Upper lobe of left lung (tissue), 6 donors: ENCODE measurements around the gene CTAGE1. TPM values are rescaled to one million over a fixed set of nuclear protein-coding genes. Genes with fewer than 3 reads are reported as not detected.
"Not testable (repeated sequence)": the region's sequence is repeated elsewhere in the genome, so short reads cannot be mapped to it uniquely, and the experiment has no call there.

Source experiments
- ATAC-seq, 2 donors: fragments of 200-7000 bp; cut with Tn5 transposase; one replicate each; pipeline ENCODE4 v1.9.1; 2022; ENCODE audit warnings: mild to moderate bottlenecking in 2 of 2, moderate library complexity in 2 of 2; ENCODE audit not compliant: low FRiP score in 2 of 2
- DNase-seq, 2 donors: peaks; one replicate each; pipeline ENCODE4 v3.0.0-alpha.2; 2019 to 2020
- H3K27ac ChIP-seq, 4 donors: fragments of 200-600 bp; sonication (generic); one replicate each; pipeline ENCODE4 v1.5.1; 2016 to 2019
- H3K27me3 ChIP-seq, 4 donors: fragments of 200-600 bp; sonication (generic); one replicate each; pipeline ENCODE4 v1.5.1; 2017 to 2019
- H3K36me3 ChIP-seq, 4 donors: fragments of 200-600 bp; sonication (generic); one replicate each; pipeline ENCODE4 v1.5.1; 2016 to 2019
- H3K4me1 ChIP-seq, 4 donors: fragments of 200-600 bp; sonication (generic); one replicate each; pipeline ENCODE4 v1.5.1; 2018 to 2019
- H3K4me3 ChIP-seq, 4 donors: fragments of 200-600 bp; sonication (generic); one replicate each; pipeline ENCODE4 v1.5.1; 2017 to 2019; ENCODE audit warnings: mild to moderate bottlenecking in 2 of 4, moderate library complexity in 1 of 4
- H3K9me3 ChIP-seq, 4 donors: fragments of 200-600 bp; sonication (generic); one replicate each; pipeline ENCODE4 v1.5.1; 2018 to 2019
- EP300 ChIP-seq, 4 donors: sonication (generic); formaldehyde crosslinking; IDR thresholded peaks; one replicate each; pipeline ENCODE4 v1.5.1; 2017; ENCODE audit warnings: antibody characterized with exemption in 4 of 4, control low read depth in 2 of 4
- POLR2A ChIP-seq, 4 donors: fragments of 450-650 bp; IDR thresholded peaks; one replicate each; pipeline ENCODE4 v1.5.1; 2016 to 2017; ENCODE audit warnings: antibody characterized with exemption in 4 of 4, mild to moderate bottlenecking in 2 of 4
- POLR2AphosphoS5 ChIP-seq, 2 donors: sonication (generic); formaldehyde crosslinking; IDR thresholded peaks; one replicate each; pipeline ENCODE4 v1.5.1; 2017; ENCODE audit warnings: antibody characterized with exemption in 2 of 2
- WGBS, 2 donors: methylation state at CpG; one replicate each; pipeline ENCODE4 v1.1.5; 2017 to 2018; 5-methylcytosine and 5-hydroxymethylcytosine counted together
- total RNA-seq, 6 donors: library from RNA; depleted of rRNA in 4 of 6; stranded (reverse); fragments of >200 nt in 4 of 6; gene quantifications; one replicate each; pipeline versions ENCODE4 v1.1.0 to v1.2.1, GENCODE V29; 2016 to 2021
- TF ChIP-seq, protein P1 (sequence below), 6 experiments: fragments of 450-650 bp in 4 of 6; fragments of 200-600 bp in 2 of 6; sonication (generic) in 2 of 6; IDR thresholded peaks; one replicate each; pipeline ENCODE4 v1.5.1; 2016 to 2019; ENCODE audit warnings: antibody characterized with exemption in 6 of 6
- donor health status: DM: no; HTN: no; CAD: no; lungs with moderate emphysema.
- donor health status: DM: no; HTN: yes; CAD: no; lungs with severe emphysema.

Gene CTAGE1
- total RNA-seq, 6 donors from 2014 or later = not detected

- no peaks in the 10 kb centered on the region for H3K27me3 ChIP-seq
- H3K27ac ChIP-seq = no peak overlapping the region
- DNase-seq (no peak), ATAC-seq (no peak)
- WGBS, 2 donors = 75 to 81% methylated on average over 5 of the region's 5 CpGs
- TF ChIP-seq POLR2AphosphoS5 (IDR thresholded peaks at IDR 0.05) (no peak), EP300 (IDR thresholded peaks at IDR 0.05) (no peak), POLR2A (IDR thresholded peaks at IDR 0.05) (no peak)
- TF ChIP-seq, protein P1, sequence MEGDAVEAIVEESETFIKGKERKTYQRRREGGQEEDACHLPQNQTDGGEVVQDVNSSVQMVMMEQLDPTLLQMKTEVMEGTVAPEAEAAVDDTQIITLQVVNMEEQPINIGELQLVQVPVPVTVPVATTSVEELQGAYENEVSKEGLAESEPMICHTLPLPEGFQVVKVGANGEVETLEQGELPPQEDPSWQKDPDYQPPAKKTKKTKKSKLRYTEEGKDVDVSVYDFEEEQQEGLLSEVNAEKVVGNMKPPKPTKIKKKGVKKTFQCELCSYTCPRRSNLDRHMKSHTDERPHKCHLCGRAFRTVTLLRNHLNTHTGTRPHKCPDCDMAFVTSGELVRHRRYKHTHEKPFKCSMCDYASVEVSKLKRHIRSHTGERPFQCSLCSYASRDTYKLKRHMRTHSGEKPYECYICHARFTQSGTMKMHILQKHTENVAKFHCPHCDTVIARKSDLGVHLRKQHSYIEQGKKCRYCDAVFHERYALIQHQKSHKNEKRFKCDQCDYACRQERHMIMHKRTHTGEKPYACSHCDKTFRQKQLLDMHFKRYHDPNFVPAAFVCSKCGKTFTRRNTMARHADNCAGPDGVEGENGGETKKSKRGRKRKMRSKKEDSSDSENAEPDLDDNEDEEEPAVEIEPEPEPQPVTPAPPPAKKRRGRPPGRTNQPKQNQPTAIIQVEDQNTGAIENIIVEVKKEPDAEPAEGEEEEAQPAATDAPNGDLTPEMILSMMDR (IDR thresholded peaks at IDR 0.05) = no peak
- H3K36me3 ChIP-seq = no peaks in the 10 kb centered on the region
- peaks cover 0 to 18% (median 8%) of the 10 kb centered on the region in 4 donors for H3K9me3 ChIP-seq
- peaks cover 0 to 7% (median 3%) of the 10 kb centered on the region in 4 donors for H3K4me1 ChIP-seq
- no peak overlapping the region for H3K4me3 ChIP-seq
These were observed 35.6 kb upstream of the CTAGE1 start for GRCh38 chr18:22453315-22453714.

DNA sequence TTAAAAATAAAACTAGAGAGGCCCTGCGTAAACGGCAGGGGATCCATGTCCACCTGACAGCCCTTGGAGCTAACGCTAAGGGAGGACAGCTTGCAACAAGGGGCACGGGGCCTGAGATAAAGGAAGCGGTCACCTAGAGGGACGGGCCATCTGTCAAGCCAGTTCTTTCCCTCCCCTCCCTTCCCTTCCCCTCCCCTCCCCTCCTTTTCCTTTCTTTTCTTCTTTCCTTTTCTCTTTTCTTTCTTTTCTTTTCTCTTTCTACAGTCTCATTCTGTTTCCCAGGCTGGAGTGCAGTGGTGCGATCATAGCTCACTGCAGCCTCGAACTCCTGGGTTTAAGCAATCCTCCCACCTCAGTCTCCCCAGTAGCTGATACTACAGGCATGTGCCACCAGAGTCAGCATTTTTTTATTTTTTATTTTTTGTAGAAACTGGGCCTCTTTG is 34.5 kb upstream of the CTAGE1 start:
- H3K27ac ChIP-seq = no peak overlapping the region
- no peak overlapping the region for H3K4me3 ChIP-seq
- no peaks in the 10 kb centered on the region for H3K27me3 ChIP-seq
- DNase-seq = no peak
- no peak for ATAC-seq
- no peaks in the 10 kb centered on the region for H3K36me3 ChIP-seq
- H3K9me3 ChIP-seq = peaks cover 0 to 19% (median 8%) of the 10 kb centered on the region in 4 donors
- WGBS, 2 donors = 63 to 64% methylated on average over 8 of the region's 8 CpGs
- H3K4me1 ChIP-seq = peaks cover 0 to 7% (median 3%) of the 10 kb centered on the region in 4 donors
- no peak for TF ChIP-seq POLR2AphosphoS5 (IDR thresholded peaks at IDR 0.05)

- WGBS, 2 donors = 45 to 55% methylated on average over 6 to 7 of the region's 7 CpGs
- Histone ChIP-seq H3K27ac (no peak overlapping the region), H3K4me1 (peaks cover 0 to 7% (median 3%) of the 10 kb centered on the region in 4 donors), H3K27me3 (no peaks in the 10 kb centered on the region), H3K9me3 (peaks cover 0 to 19% (median 8%) of the 10 kb centered on the region in 4 donors), H3K36me3 (no peaks in the 10 kb centered on the region), H3K4me3 (no peak overlapping the region)
- ATAC-seq = no peak
- no peak for DNase-seq
- TF ChIP-seq POLR2AphosphoS5 (IDR thresholded peaks at IDR 0.05) = no peak
- TF ChIP-seq POLR2A (IDR thresholded peaks at IDR 0.05) = no peak
- no peak for TF ChIP-seq EP300 (IDR thresholded peaks at IDR 0.05)
- TF ChIP-seq, protein P1 (IDR thresholded peaks at IDR 0.05) = no peak
These were observed 34.1 kb upstream of the CTAGE1 start for GRCh38 chr18:22451796-22452195.

GRCh38 chr18:22450766-22451165 is 33.1 kb upstream of the CTAGE1 start:
- not testable (repeated sequence) for ATAC-seq, H3K4me3 ChIP-seq, H3K27me3 ChIP-seq, DNase-seq, H3K36me3 ChIP-seq, H3K4me1 ChIP-seq, H3K27ac ChIP-seq
- H3K9me3 ChIP-seq = peaks cover 0 to 19% (median 8%) of the 10 kb centered on the region in 4 donors
- whole genome bisulfite sequencing, 2 donors = 88 to 95% methylated on average over 3 of the region's 3 CpGs

DNA sequence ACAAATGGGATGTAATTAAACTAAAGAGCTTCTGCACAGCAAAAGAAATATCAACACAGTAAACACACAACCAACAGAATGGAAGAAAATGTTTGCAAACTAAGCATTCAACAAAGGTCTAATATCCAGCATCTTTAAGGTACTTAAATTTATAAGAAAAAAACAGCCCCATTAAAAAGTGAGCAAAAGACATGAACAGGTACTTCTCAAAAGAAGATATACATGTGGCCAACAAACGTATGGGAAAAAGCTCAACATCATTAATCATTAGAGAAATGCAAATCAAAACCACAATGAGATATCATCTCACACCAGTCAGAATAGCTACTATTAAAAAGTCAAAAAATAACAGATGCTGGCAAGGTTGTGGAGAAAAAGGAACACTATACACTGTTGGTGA is 32.6 kb upstream of the CTAGE1 start:
- not testable (repeated sequence) for H3K4me3 ChIP-seq, H3K27me3 ChIP-seq, ATAC-seq, H3K36me3 ChIP-seq, DNase-seq, H3K27ac ChIP-seq, H3K4me1 ChIP-seq
- peaks cover 0 to 19% (median 8%) of the 10 kb centered on the region in 4 donors for H3K9me3 ChIP-seq
- 22 to 53% methylated on average over 1 of the region's 1 CpG for WGBS, 2 donors

DNA sequence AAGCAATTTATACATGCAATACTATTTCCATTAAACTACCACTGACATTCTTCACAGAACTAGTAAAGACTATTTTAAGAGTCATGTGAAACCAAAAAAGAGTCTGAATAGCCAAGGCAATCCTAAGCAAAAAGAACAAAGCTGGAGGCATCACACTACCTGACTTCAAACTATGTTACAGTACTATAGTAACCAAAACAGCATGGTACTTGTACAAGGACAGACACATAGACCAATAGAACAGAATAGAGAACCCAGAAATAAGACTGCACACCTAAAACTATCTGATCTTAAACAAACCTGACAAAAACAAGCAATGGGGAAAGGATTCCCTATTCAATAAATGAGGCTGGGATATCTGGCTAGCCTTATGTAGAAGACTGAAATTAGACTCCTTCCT is 32.0 kb upstream of the CTAGE1 start:
- H3K4me1 ChIP-seq = not testable (repeated sequence)

DNA sequence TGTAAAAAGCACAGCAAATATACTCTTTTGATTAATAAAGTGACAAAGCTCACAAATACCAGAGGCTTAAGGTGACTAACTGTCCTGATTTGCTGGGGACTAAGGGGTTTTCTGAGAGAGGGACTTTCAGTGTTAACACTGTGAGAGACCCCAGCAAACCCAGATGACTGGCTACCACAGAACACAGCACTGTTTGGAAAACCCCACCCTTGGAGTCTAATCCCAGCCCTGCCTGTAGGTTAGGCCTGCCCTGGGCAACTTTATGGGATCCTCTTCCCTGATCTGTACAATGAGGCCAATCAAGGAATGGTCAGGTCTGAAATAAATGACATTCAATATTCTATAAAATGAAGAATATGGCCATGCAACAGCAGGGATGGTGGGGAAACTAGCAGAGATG is 30.5 kb upstream of the CTAGE1 start:
- ATAC-seq (no peak), DNase-seq (no peak)
- Histone ChIP-seq H3K27ac (no peak overlapping the region), H3K4me1 (peaks cover 0 to 7% (median 3%) of the 10 kb centered on the region in 4 donors), H3K27me3 (no peaks in the 10 kb centered on the region), H3K36me3 (no peaks in the 10 kb centered on the region), H3K4me3 (no peak overlapping the region), H3K9me3 (peaks cover 0 to 19% (median 8%) of the 10 kb centered on the region in 4 donors)
- TF ChIP-seq POLR2A (IDR thresholded peaks at IDR 0.05) (no peak), EP300 (IDR thresholded peaks at IDR 0.05) (no peak), POLR2AphosphoS5 (IDR thresholded peaks at IDR 0.05) (no peak)
- TF ChIP-seq, protein P1 (IDR thresholded peaks at IDR 0.05) = no peak

More for the DNA sequence above, 32.0 kb upstream of the CTAGE1 start:
- not testable (repeated sequence) for DNase-seq, H3K27ac ChIP-seq, H3K36me3 ChIP-seq, H3K27me3 ChIP-seq, ATAC-seq, H3K4me3 ChIP-seq
- H3K9me3 ChIP-seq = peaks cover 0 to 19% (median 8%) of the 10 kb centered on the region in 4 donors
